Body of pancreas (tissue), 4 donors: ENCODE data around the gene RPL23. TPM values are rescaled to one million over a fixed set of nuclear protein-coding genes. Genes with fewer than 3 reads are reported as not detected.

Experiments
- ATAC-seq: fragments of 150-250 bp; one replicate; pipeline ENCODE4 v1.9.1; 2016
- DNase-seq, 4 donors: peaks; one replicate each; pipeline ENCODE4 v3.0.0-alpha.2; 2019
- H3K27ac ChIP-seq, 4 donors: fragments of 200-600 bp; sonication (generic); 1 replicate in 3 of 4; 2 replicates in 1 of 4; pipeline versions ENCODE4 v1.5.1 to v1.6.1; 2016 to 2019; ENCODE audit warnings: mild to moderate bottlenecking in 1 of 4, mixed read lengths in 1 of 4, moderate library complexity in 1 of 4
- H3K27me3 ChIP-seq, 2 donors: fragments of 200-600 bp; sonication (generic); one replicate each; pipeline ENCODE4 v1.6.0; 2016; ENCODE audit warnings: mild to moderate bottlenecking in 1 of 2
- H3K36me3 ChIP-seq, 2 donors: fragments of 200-600 bp; sonication (generic); replicated peaks in 1 of 2; 2 replicates each; pipeline ENCODE4 v1.5.1; 2016; ENCODE audit warnings: low read depth in 2 of 2; ENCODE audit not compliant: insufficient read depth in 1 of 2
- H3K4me1 ChIP-seq: fragments of 200-600 bp; sonication (generic); one replicate; pipeline ENCODE4 v1.6.0; 2016
- H3K4me3 ChIP-seq, 2 donors: fragments of 200-600 bp; sonication (generic); 1 replicate in 1 of 2; 2 replicates in 1 of 2; pipeline ENCODE4 v1.5.1; 2016 to 2019
- H3K9me3 ChIP-seq, 3 donors: fragments of 200-600 bp; sonication (generic); 1 replicate in 2 of 3; 2 replicates in 1 of 3; pipeline ENCODE4 v1.5.1; 2016
- POLR2A ChIP-seq, 3 donors: fragments of 450-650 bp; IDR thresholded peaks; one replicate each; pipeline ENCODE4 v1.6.1; 2016; ENCODE audit warnings: antibody characterized with exemption in 3 of 3, mild to moderate bottlenecking in 2 of 3
- WGBS, 2 donors: methylation state at CpG; one replicate each; pipeline ENCODE4 v1.1.5; 2017; 5-methylcytosine and 5-hydroxymethylcytosine counted together
- intact Hi-C: fragments of 100-400 bp; cut with DNase I; formaldehyde crosslinking; loops from one replicate; pipeline ENCODE4 v1.15.1; 2023
- total RNA-seq, 2 donors: library from RNA; depleted of rRNA; stranded (reverse); fragments of >200 nt; gene quantifications; one replicate each; pipeline ENCODE4 v1.1.0, GENCODE V29; 2016
- TF ChIP-seq, protein P1 (sequence below), 7 experiments: fragments of 450-650 bp in 4 of 7; fragments of 200-600 bp in 3 of 7; sonication (generic) in 3 of 7; IDR thresholded peaks; one replicate each; pipeline ENCODE4 v1.5.1; 2016 to 2019; ENCODE audit warnings: antibody characterized with exemption in 7 of 7

Gene RPL23
- total RNA-seq, 2 donors from 2014 or later = 693 to 755 TPM

DNA sequence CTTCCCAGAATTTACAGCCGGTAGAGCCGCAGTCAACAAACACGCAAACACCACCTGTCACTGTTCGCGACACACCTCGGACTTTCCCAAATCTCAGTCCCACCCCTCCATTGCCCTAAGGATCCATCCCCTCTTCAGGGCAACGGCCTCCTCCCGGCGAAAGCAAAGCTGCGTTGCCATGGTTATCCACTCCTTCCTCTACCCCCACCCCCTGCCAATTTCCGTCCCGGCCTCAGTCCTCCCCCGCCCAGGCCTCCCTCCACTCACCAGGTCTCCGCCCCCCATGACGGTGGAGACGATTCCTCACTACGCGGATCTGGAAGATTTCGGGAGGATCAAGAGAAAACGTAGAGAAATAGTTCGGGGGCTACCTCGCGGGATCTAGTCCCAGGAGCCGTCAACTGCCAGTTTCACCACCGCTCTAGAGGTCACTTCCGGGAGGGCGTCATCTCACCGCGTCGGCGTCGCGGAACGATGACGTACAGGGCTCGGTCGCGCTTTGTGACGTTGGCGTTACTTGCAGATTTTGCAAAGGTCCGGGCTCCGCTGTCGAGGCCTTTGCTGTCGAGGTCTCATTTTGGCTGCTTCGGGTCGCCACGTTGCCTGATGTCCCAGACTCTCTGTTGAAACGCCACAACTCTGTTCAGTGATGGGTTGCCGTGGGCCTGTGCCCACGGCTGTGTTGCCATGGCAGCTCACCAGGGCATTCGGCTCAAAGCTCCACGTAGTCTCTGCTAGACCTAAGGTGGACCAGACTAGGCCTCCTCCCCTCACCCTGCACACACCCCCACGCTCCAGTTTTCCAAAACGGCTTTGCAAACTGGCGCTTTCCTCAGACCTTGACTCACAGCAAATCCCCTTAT, 28.4 kb downstream of the RPL23 start, which contains the start of gene CWC25:
CWC25 (minus strand) TSS at position 423 of the 863 bp plus-strand sequence; CDS start at position 285, 138 bp downstream.
- H3K36me3 ChIP-seq = peaks cover 0 to 6% of the 10 kb centered on the region in 2 donors
- WGBS, 2 donors = 1% methylated on average over 50 to 55 of the region's 55 CpGs
- H3K27ac ChIP-seq = peak within 1 kb of the TSS; percentile 93 to 98 (median 96)
- ATAC-seq = peak; percentile 98
- peak within 1 kb of the TSS; percentile 71 to 82 for H3K4me3 ChIP-seq
- H3K27me3 ChIP-seq = no peaks in the 10 kb centered on the region
- intact Hi-C loops = no loop called here
- H3K4me1 ChIP-seq = peaks cover 24% of the 10 kb centered on the region
- TF ChIP-seq, protein P1, sequence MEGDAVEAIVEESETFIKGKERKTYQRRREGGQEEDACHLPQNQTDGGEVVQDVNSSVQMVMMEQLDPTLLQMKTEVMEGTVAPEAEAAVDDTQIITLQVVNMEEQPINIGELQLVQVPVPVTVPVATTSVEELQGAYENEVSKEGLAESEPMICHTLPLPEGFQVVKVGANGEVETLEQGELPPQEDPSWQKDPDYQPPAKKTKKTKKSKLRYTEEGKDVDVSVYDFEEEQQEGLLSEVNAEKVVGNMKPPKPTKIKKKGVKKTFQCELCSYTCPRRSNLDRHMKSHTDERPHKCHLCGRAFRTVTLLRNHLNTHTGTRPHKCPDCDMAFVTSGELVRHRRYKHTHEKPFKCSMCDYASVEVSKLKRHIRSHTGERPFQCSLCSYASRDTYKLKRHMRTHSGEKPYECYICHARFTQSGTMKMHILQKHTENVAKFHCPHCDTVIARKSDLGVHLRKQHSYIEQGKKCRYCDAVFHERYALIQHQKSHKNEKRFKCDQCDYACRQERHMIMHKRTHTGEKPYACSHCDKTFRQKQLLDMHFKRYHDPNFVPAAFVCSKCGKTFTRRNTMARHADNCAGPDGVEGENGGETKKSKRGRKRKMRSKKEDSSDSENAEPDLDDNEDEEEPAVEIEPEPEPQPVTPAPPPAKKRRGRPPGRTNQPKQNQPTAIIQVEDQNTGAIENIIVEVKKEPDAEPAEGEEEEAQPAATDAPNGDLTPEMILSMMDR (IDR thresholded peaks at IDR 0.05) = peak in 4 of 7 experiments; percentile 8 to 36 (median 26)
- TF ChIP-seq POLR2A (IDR thresholded peaks at IDR 0.05) = peak; percentile 82 to 93 (median 90)
- peak; percentile 95 to 97 (median 96) for DNase-seq
- H3K9me3 ChIP-seq = no peaks in the 10 kb centered on the region

DNA sequence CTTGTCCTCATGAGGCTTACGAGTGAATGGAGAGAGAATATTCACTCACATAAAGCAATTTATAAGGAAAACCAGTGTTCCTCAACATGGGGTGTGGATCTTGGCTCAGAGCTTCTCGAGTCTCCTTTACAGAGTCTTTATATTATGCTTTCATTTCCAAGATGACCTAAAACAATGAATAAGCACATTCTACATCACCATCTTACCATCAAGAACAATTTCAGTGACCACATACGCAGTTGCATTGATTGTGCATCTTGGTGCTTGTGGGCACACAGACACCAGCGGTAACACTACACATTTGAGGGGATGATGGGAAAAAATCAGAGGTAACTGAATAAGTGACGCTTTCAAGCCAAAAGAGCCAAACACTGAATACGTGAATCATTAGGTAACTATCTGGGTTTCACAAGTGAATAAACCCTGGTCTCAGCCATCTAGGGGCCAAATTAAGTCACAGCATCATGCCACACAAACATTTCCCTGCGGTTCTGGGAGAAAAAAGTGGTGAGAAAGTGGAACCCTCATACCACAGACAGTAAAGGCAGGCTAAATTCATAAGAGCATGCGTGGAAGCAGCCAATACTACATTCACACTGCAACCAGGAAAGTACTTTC, 37.8 kb downstream of the RPL23 start:
- no peaks in the 10 kb centered on the region for H3K27me3 ChIP-seq
- no peak overlapping the region for H3K27ac ChIP-seq
- 79 to 80% methylated on average over 8 of the region's 8 CpGs for WGBS, 2 donors
- no peak for ATAC-seq
- H3K36me3 ChIP-seq = peaks cover 9 to 29% of the 10 kb centered on the region in 2 donors
- intact Hi-C loops = no loop called here
- H3K9me3 ChIP-seq = no peaks in the 10 kb centered on the region
- DNase-seq = no peak
- no peak overlapping the region for H3K4me3 ChIP-seq
- H3K4me1 ChIP-seq = no peaks in the 10 kb centered on the region
- TF ChIP-seq, protein P1 (IDR thresholded peaks at IDR 0.05) = peak in 1 of 7 experiments; percentile 2
- TF ChIP-seq POLR2A (IDR thresholded peaks at IDR 0.05) = no peak

DNA sequence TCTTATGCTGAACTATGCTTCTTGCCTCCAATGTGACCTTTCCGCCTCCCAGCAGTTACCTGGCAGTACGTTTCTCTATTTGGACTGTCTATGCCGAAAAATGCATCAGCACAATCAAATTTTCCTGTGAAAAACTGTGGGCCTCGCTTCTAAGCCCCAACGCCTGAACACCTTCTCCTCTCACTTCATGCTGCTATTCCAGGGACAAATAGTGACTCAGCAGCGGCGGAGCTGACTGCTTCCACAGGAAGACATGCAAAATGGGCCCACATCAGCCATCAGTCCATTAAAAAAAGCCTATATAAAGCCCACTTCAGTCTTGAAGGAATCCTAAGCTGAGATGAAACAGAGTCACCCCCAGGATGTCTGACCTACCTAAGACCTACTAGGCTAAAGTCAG, 43.7 kb downstream of the RPL23 start:
- 94 to 96% methylated on average over 7 of the region's 7 CpGs for WGBS, 2 donors
- H3K27me3 ChIP-seq = no peaks in the 10 kb centered on the region
- no peaks in the 10 kb centered on the region for H3K9me3 ChIP-seq
- intact Hi-C loops = no loop called here
- no peaks in the 10 kb centered on the region for H3K4me1 ChIP-seq
- H3K4me3 ChIP-seq = no peak overlapping the region
- H3K36me3 ChIP-seq = peaks cover 39 to 51% of the 10 kb centered on the region in 2 donors
- ATAC-seq (no peak), DNase-seq (no peak)
- TF ChIP-seq POLR2A (IDR thresholded peaks at IDR 0.05) = no peak
- TF ChIP-seq, protein P1 (IDR thresholded peaks at IDR 0.05) = no peak
- H3K27ac ChIP-seq = no peak overlapping the region

DNA sequence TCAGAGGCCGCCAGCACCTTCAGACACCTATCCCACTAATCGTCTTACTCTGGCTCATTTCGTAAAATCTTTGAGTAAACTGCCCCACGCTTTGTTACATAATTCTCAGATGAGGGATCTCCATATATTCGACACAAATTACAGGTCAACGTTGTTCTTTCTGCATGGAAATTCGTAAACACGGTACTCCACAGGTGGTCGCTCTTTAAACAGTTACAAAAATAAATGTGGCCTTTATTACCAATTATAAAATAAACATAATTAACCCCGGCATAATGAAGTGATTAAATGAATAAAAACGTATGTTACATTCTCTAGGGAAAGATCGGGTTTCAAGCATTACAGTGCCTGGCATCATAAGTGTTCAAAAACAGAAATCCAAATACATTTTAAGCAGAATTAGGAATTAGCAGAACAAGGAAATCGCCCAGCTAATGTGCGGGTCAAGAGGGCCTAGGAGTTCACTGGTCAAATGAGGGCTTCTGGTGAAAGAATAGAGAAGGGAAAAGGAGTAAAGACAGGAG, 53.2 kb downstream of the RPL23 start:
- Histone ChIP-seq H3K4me1 (peaks cover 30% of the 10 kb centered on the region), H3K27me3 (no peaks in the 10 kb centered on the region), H3K9me3 (no peaks in the 10 kb centered on the region), H3K36me3 (peaks cover 0 to 19% of the 10 kb centered on the region in 2 donors), H3K4me3 (no peak overlapping the region), H3K27ac (peak overlapping the region; percentile 95 to 100 (median 99))
- 14 to 17% methylated on average over 14 of the region's 14 CpGs for WGBS, 2 donors
- intact Hi-C loops = no loop called here
- no peak for TF ChIP-seq POLR2A (IDR thresholded peaks at IDR 0.05)
- TF ChIP-seq, protein P1 (IDR thresholded peaks at IDR 0.05) = no peak
- DNase-seq (no peak), ATAC-seq (no peak)
